Tongue (tissue), 2 donors: Measurements from ENCODE around the gene CTSS. TPM values are rescaled to one million over a fixed set of nuclear protein-coding genes. Genes with fewer than 3 reads are reported as not detected.
"Not testable (repeated sequence)": the region's sequence is repeated elsewhere in the genome, so short reads cannot be mapped to it uniquely, and the experiment has no call there.

Experiments
- DNase-seq: peaks from one replicate; pipeline ENCODE4 v3.0.0-alpha.2; 2015
- total RNA-seq: library from RNA; depleted of rRNA; stranded (reverse); fragments of >200 nt; gene quantifications from one replicate; pipeline ENCODE4 v1.2.3, GENCODE V29; 2014

Gene CTSS
- total RNA-seq, 1 donor from 2014 or later, result 17.6 TPM

DNA sequence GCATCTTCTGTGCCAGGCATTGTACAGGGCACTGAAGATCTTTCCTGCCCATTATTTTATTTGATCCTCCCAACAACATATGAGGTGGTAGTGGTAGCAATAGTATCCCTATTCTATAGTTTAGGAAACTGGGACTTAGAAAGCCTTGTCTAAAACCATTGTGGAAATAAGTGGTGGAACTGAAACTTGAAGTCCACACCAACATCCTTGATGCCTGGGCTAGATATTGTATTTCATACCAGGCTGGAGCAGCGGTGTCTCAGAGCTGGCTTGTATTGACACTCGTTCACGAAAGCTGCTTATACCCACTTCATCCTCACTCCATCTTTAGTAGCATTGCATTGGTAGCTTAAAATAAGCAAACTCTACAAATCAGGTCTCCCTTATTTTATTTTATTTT, 9.7 kb upstream of the CTSS start:
- DNase-seq, result no peak

GRCh38 chr1:150772326-150772725, 6.7 kb upstream of the CTSS start:
- DNase-seq, result no peak

DNA sequence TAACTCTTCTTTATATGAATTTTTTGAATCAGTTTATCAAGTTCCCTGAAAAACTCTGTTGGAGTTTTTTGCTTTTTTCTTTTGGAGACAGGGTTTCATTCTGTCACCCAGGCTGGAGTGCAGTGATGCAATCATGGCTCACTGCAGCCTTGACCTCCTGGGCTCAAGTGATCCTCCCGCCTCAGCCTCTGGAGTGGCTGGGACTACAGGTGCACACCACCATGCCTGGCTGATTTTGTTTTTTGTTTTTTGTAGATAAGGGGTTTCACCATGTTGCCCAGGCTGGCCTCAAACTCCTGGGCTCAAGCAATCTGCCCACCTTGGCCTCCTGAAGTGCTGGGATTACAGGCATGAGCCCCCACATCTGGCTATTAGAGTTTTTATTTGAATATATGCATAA, 2.1 kb upstream of the CTSS start:
- not testable (repeated sequence) for DNase-seq

DNA sequence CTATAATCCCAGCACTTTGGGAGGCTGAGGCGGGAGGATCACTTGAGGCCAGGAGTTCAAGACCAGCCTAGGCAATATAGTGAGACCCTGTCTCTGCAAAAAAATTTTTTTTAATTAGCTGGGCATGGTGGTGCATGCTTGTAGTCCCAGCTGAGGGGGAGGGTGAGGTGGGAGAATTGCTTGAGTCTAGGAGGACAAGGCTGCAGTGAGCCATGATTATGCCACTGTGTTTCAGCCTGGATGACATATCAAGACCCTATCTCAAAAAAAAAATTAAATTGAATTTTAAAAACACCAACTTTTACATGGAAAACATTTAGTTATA, 361 bp upstream of the CTSS start:
- not testable (repeated sequence) for DNase-seq

GRCh38 chr1:150764617-150765101, 919 bp downstream of the CTSS start:
- DNase-seq, result peak; percentile 37

GRCh38 chr1:150763018-150763417, 2.6 kb downstream of the CTSS start:
- DNase-seq, result no peak

GRCh38 chr1:150762552-150762951, 3.0 kb downstream of the CTSS start:
- no peak for DNase-seq

DNA sequence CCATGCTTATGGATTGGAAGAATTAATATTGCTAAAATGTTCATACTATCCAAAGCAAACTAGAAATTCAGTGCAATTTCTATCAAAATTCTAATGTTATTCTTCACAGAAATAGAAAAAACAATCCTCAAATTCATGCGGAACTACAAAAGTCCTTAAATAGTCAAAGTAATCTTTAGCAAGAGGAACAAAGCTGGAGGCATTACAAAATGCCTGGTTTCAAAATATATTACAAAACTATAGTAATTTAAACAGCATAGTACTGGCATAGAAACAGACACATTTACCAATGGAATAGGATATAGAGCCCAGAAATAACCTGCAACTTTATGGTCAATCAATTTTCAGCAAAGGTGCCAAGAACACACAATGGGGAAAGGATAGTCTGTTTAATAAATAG, 3.8 kb downstream of the CTSS start:
- no peak for DNase-seq

GRCh38 chr1:150760013-150760412, 5.6 kb downstream of the CTSS start:
- DNase-seq, result no peak

GRCh38 chr1:150753416-150753815, 12.2 kb downstream of the CTSS start:
- no peak for DNase-seq

- DNase-seq, result no peak
These were observed 14.1 kb downstream of the CTSS start for GRCh38 chr1:150751443-150751842.

DNA sequence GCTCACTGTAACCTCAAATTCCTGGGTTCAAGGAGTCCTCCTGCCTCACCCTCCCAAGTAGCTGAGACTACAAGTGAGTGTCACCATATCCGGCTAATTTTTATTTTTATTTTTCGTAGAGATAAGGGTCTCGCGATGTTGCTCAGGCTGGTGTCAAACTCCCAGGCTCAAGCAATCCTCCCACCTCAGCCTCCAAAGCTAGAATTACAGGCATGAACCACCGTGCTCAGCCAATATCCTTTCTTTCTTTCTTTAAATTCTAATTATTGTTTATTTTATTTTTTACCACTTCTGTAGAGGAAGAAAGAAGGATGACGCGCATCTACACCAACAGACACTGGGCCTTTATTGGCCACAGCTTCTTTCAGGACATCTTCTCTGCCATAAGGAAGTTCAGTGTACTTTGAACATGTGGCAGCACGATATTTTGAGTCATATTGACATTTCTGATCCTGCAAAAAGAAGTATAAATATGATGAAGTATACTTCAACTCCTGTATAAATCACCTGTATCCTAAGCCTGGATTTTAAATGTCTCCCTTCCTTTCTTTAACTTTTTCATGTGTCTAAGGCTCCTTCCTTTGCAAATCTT, 15.8 kb downstream of the CTSS start:
- DNase-seq, result no peak

GRCh38 chr1:150748878-150749719, 16.5 kb downstream of the CTSS start:
- no peak for DNase-seq

GRCh38 chr1:150730130-150730721, 35.4 kb downstream of the CTSS start:
- no peak for DNase-seq

DNA sequence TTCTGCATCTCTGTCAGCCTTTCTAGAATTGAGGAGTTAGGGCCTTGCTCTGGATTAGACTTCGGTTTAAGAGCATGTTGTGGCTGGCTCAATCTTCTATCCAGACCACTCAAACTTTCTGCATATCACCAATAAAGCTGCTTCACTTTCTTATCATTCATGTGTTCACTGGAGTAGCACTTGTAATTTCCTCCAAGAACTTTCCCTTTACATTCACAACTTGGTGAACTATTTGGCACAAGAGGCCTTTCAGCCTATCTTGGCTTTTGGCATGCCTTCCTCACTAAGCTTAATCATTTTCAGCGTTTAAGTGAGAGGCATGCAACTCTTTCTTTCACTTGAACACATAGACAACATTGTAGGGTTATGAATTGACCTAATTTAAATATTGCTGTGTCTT, 41.2 kb downstream of the CTSS start:
- DNase-seq, result no peak

- no peak for DNase-seq
These were observed 44.9 kb downstream of the CTSS start, which contains the start of gene HORMAD1 for GRCh38 chr1:150720703-150721102. Gene HORMAD1, minus strand, starts transcription at chr1:150720895. Its CDS starts 1,390 bp downstream, at chr1:150719505.

DNA sequence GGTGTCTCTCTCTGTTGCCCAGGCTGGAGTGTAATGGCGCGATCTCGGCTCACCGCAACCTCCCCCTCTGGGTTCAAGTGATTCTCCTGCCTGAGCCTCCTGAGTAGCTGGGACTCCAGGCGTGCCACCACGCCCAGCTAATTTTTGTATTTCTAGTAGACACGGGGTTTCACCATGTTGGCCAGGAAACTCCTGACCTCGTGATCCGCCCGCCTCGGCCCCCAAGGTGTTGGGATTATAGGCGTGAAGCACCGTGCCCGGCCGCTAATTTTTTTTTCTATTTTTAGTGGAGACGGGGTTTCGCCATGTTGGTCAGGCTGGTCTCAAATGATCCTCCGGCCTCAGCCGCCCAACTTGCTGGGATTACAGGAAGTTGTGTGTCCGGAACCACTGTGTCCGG, 45.5 kb downstream of the CTSS start:
- DNase-seq, result no peak

DNA sequence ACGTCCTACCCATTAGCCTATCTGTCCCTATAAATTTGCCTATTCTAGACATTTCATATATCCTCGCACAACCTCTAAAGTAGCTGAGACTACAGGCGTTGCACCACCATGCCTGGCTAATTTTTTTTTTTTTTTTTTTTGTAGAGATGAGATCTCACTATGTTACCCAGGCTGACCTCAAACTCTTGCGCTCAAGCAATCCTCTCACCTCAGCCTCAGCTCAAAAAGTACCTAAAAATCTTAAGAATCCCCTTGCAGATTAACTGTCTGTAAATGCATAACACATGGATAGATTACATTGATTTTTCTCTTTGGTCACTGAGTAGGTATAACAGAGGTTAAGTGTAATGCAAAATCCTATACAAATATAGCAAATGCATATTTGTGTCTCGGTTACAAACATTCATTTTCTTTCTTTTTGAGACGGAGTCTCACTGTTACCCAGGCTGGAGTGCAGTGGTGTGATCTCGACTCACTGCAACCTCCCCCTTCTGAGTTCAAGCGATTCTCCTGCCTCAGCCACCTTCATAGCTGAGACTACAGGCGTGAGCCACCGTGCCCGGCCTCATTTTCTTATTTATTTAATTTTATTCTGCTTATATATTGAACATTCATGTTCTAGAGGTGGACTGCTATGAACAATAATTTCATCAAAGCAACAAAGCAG, 47.2 kb downstream of the CTSS start:
- no peak for DNase-seq

GRCh38 chr1:150709031-150709430, 56.5 kb downstream of the CTSS start:
- DNase-seq, result not testable (repeated sequence)

DNA sequence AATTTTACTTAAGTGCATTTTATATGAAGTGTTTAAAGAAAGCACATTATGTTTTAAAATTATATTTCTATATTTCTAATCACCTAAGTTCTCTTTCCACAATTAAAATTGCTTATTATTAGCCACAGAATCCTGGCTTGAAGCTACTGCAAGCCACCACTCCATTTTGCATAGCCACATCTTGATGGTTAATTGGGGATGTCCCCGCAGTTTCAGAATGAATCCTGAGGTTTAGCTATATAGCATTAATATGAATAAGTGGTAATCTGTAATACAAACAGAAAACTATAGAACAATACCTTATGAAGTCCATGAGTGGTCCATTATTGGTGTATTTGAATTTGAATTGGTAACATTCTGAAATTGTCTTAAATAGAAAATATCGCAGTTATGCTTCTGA, 57.0 kb downstream of the CTSS start:
- DNase-seq, result no peak

DNA sequence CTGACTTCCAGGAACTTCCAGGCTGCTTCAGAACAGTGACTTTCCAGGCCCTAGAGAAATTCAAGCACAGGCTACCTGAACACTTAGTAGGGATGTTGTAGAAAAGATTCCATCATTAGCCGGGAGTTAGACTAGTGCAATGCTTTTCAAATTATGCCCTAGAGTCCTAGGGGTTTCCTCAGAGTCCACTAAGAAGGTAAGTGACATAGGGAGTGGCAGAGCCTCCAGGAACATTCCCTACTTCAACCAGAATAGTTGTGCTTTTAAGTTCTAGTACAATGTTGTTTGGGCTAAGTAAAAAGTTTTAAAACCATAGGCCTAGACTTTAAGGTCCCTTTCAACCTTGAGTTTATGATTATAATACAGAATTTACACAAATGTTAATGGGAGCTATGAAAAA, 59.5 kb downstream of the CTSS start:
- no peak for DNase-seq

DNA sequence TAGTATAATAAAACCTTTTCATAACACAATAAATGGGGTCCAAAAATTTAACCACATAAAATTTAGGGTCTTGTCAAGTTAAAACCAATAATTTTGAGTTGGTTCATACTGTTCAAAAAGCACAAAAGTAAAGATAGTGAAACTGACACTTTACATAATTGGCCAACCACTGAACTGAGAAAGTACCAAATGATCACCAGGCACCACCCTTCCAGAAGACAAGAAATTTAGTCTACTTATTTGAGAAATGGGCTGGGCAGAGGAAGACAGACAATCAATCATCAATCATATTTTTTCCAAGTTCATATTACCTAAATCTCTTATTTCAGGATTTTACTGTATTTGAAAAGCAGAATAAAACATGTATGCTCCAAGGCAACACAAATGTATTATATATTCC, 62.2 kb downstream of the CTSS start:
- no peak for DNase-seq
